ENCODE measurements around the gene SRRM4. TPM values are rescaled to one million over a fixed set of nuclear protein-coding genes. Genes with fewer than 3 reads are reported as not detected.
"Not testable (repeated sequence)": the region's sequence is repeated elsewhere in the genome, so short reads cannot be mapped to it uniquely, and the experiment has no call there.

The SRRM4 gene
- total and polyA plus RNA-seq, 10 of the 15 experiments (the other 5 are each of a cell fraction or from before 2014, with no cell fraction given): under 0.01 to 0.01 TPM; not detected in 8

GRCh38 chr12:119033332-119033731 lies 52.0 kb downstream of the SRRM4 start:
- FAIRE-seq; intact Hi-C loops (cut with micrococcal nuclease; ENCODE audit: unreplicated experiment); H3K27me3 ChIP-seq (replicated peaks in 1 of 2; ENCODE audit: control insufficient read depth in 2 of 2, insufficient read depth in 2 of 2, low read length in 1 of 2); H3K9me3 ChIP-seq (replicated peaks; ENCODE audit: control insufficient read depth, insufficient read depth, low read length); SMC1A ChIA-PET (ENCODE audit: uncharacterized antibody, unreplicated experiment); H3K79me2 ChIP-seq (ENCODE audit: control insufficient read depth, insufficient read depth, low read length); H3K4me3 ChIP-seq; H3K27ac ChIP-seq (ENCODE audit: control insufficient read depth, insufficient read depth); POLR2A ChIA-PET; H2AFZ ChIP-seq (ENCODE audit: control insufficient read depth, low read depth, low read length); H3K4me1 ChIP-seq (ENCODE audit: control insufficient read depth, insufficient read depth, low read length); H3K4me2 ChIP-seq (ENCODE audit: control insufficient read depth, insufficient read depth); BruUV-seq (replicated peaks); H4K20me1 ChIP-seq (ENCODE audit: control insufficient read depth, insufficient read depth); RAD21 ChIA-PET (ENCODE audit: unreplicated experiment); DNase-seq (ENCODE audit: low read depth, low spot score); ATAC-seq; CTCF ChIA-PET; H3K36me3 ChIP-seq (ENCODE audit: control insufficient read depth in 2 of 2, insufficient read depth in 2 of 2, low read length in 1 of 2); H3K9ac ChIP-seq (ENCODE audit: control insufficient read depth, insufficient read depth, low read length): not testable (repeated sequence)
- WGBS (ENCODE audit: insufficient coverage, insufficient replicate concordance, low lambda C conversion rate, missing lambda C conversion rate): 55% methylated on average over 14 of the region's 14 CpGs
- in situ Hi-C loops (cut with MboI): loop anchor here (25.0 kb wide), 1 partner anchor 921 kb away; the partner anchor contains the start of gene VSIG10

GRCh38 chr12:119036878-119037825 lies 55.8 kb downstream of the SRRM4 start:
- BruUV-seq (replicated peaks): no TSS peak
- WGBS (ENCODE audit: insufficient coverage, insufficient replicate concordance, low lambda C conversion rate, missing lambda C conversion rate): 24% methylated on average over 17 of the region's 17 CpGs
- SMC1A ChIA-PET (ENCODE audit: uncharacterized antibody, unreplicated experiment): interaction anchor here (1.4 kb wide), 2 partner anchors 633 to 659 kb away, joined by 3 to 4 read pairs; no protein-coding TSS in a partner anchor
- TF ChIP-seq NR2F1 (conservative IDR thresholded peaks at IDR 0.05): no peak
- TF ChIP-seq LARP7 (IDR thresholded peaks at IDR 0.05): no peak
- no peak for TF ChIP-seq E2F4 (IDR thresholded peaks at IDR 0.05; ENCODE audit: low read depth, low read length)
- no peak for TF ChIP-seq TAF1 (IDR thresholded peaks at IDR 0.05; ENCODE audit: borderline replicate concordance, low read depth, low read length)
- TF ChIP-seq IKZF1 (conservative IDR thresholded peaks at IDR 0.05): no peak
- no peak for TF ChIP-seq SRF (IDR thresholded peaks at IDR 0.05; ENCODE audit: low read depth in 2 of 2, low read length in 2 of 2)
- TF ChIP-seq GATAD2B (conservative IDR thresholded peaks at IDR 0.05; ENCODE audit: low read depth): no peak
- no peak for TF ChIP-seq BRCA1 (IDR thresholded peaks at IDR 0.05; ENCODE audit: low read depth, low read length)
- TF ChIP-seq HSF1 (IDR thresholded peaks at IDR 0.05; ENCODE audit: low read depth, low read length): no peak
- TF ChIP-seq BCL3 (IDR thresholded peaks at IDR 0.05; ENCODE audit: borderline replicate concordance, insufficient read depth, low read depth, low read length, poor library complexity, severe bottlenecking): no peak

More at GRCh38 chr12:119036878-119037825, 55.8 kb downstream of the SRRM4 start:
- H4K20me1 ChIP-seq (ENCODE audit: control insufficient read depth, insufficient read depth): no peaks in the 10 kb centered on the region
- H3K4me2 ChIP-seq (ENCODE audit: control insufficient read depth, insufficient read depth): no peak overlapping the region
- no peaks in the 10 kb centered on the region for H3K9me3 ChIP-seq (replicated peaks; ENCODE audit: control insufficient read depth, insufficient read depth, low read length)
- no peak overlapping the region for H3K4me3 ChIP-seq
- ATAC-seq: 0 out of 3 replicates have a peak, but pooled peaks have one; percentile 42
- POLR2A ChIA-PET: no interaction called here
- intact Hi-C loops (cut with micrococcal nuclease; ENCODE audit: unreplicated experiment): loop anchor here (1.0 to 5.0 kb wide), 2 partner anchors 19 to 630 kb away; no protein-coding TSS in a partner anchor
- no peaks in the 10 kb centered on the region for H3K36me3 ChIP-seq (ENCODE audit: control insufficient read depth in 2 of 2, insufficient read depth in 2 of 2, low read length in 1 of 2)
- H3K27ac ChIP-seq (ENCODE audit: control insufficient read depth, insufficient read depth): no peak overlapping the region
- no peak for FAIRE-seq
- no peaks in the 10 kb centered on the region for H3K79me2 ChIP-seq (ENCODE audit: control insufficient read depth, insufficient read depth, low read length)
- no peaks in the 10 kb centered on the region for H3K4me1 ChIP-seq (ENCODE audit: control insufficient read depth, insufficient read depth, low read length)
- H3K9ac ChIP-seq (ENCODE audit: control insufficient read depth, insufficient read depth, low read length): no peak overlapping the region
- in situ Hi-C loops (cut with MboI): loop anchor here (25.0 kb wide), 1 partner anchor 925 kb away; the partner anchor contains the start of gene VSIG10
- RAD21 ChIA-PET (ENCODE audit: unreplicated experiment): interaction anchor here (0.8 to 1.1 kb wide), 2 partner anchors 18 to 916 kb away, joined by 3 read pairs; no protein-coding TSS in a partner anchor
- H3K27me3 ChIP-seq (replicated peaks in 1 of 2; ENCODE audit: control insufficient read depth in 2 of 2, insufficient read depth in 2 of 2, low read length in 1 of 2): no peaks in the 10 kb centered on the region
- CTCF ChIA-PET: interaction anchor here (0.6 to 1.6 kb wide), 15 partner anchors 9 to 1180 kb away, joined by 3 to 6 read pairs (median 3); partner anchors contain the start of gene SRRM4
- H2AFZ ChIP-seq (ENCODE audit: control insufficient read depth, low read depth, low read length): no peak overlapping the region
- DNase-seq (ENCODE audit: low read depth, low spot score): no peak
